GM12878 (cell line): ENCODE results near the gene FCER2. TPM values are rescaled to one million over a fixed set of nuclear protein-coding genes. Genes with fewer than 3 reads are reported as not detected.

Experiments used
- ATF7 ChIP-seq: fragments of 450-650 bp; IDR thresholded peaks from 2 replicates; pipeline ENCODE4 v1.6.1; 2016; ENCODE audit warnings: low read depth, mild to moderate bottlenecking
- BCLAF1 ChIP-seq: fragments of 450-650 bp; IDR thresholded peaks from 2 replicates; pipeline ENCODE4 v1.6.1; 2017; ENCODE audit warnings: antibody characterized with exemption, mild to moderate bottlenecking, moderate library complexity
- BMI1 ChIP-seq: fragments of 450-650 bp; IDR thresholded peaks from 2 replicates; pipeline ENCODE4 v1.6.1; 2016; ENCODE audit warnings: mild to moderate bottlenecking, moderate library complexity, borderline replicate concordance
- E2F8 ChIP-seq: fragments of 450-650 bp; IDR thresholded peaks from 2 replicates; pipeline ENCODE4 v1.6.1; 2018; ENCODE audit warnings: mild to moderate bottlenecking, low read depth, moderate library complexity; ENCODE audit not compliant: partially characterized antibody
- IKZF2 ChIP-seq, 2 experiments: fragments of 450-650 bp; IDR thresholded peaks; 2 replicates each; pipeline ENCODE4 v1.6.1; 2017; ENCODE audit warnings: mild to moderate bottlenecking in 2 of 2, moderate library complexity in 2 of 2
- IRF4 ChIP-seq: IDR thresholded peaks from 2 replicates; pipeline ENCODE4 v1.6.1; 2011; ENCODE audit warnings: low read depth, low read length
- MEF2A ChIP-seq: IDR thresholded peaks from 2 replicates; pipeline ENCODE4 v1.6.1; 2011; ENCODE audit warnings: low read depth, mild to moderate bottlenecking, low read length, moderate library complexity; ENCODE audit not compliant: insufficient read depth
- MTA2 ChIP-seq: fragments of 450-650 bp; IDR thresholded peaks from 2 replicates; pipeline ENCODE4 v1.6.1; 2016; ENCODE audit warnings: low read depth, mild to moderate bottlenecking, moderate library complexity
- NRF1 ChIP-seq: conservative IDR thresholded peaks from 2 replicates; pipeline ENCODE4 v1.6.1; 2011; ENCODE audit warnings: mild to moderate bottlenecking, low read depth, low read length, improper control_type of control experiment
- PBX3 ChIP-seq: IDR thresholded peaks from 2 replicates; pipeline ENCODE4 v1.6.1; 2011; ENCODE audit warnings: mild to moderate bottlenecking, low read depth, low read length, moderate library complexity; ENCODE audit not compliant: insufficient replicate concordance
- RUNX3 ChIP-seq: IDR thresholded peaks from 2 replicates; pipeline ENCODE4 v1.6.1; 2012; ENCODE audit warnings: low read length, inconsistent platforms
- SPI1 ChIP-seq: IDR thresholded peaks from 2 replicates; pipeline ENCODE4 v1.6.1; 2011; ENCODE audit warnings: low read depth, mild to moderate bottlenecking, low read length, moderate library complexity, borderline replicate concordance; ENCODE audit not compliant: insufficient read depth
- TCF3 ChIP-seq: IDR thresholded peaks from 2 replicates; pipeline ENCODE4 v1.6.1; 2012; ENCODE audit warnings: low read depth, mild to moderate bottlenecking, low read length, borderline replicate concordance; ENCODE audit not compliant: insufficient read depth
- USF2 ChIP-seq: IDR thresholded peaks from 2 replicates; pipeline ENCODE4 v1.6.1; 2011; ENCODE audit warnings: low read depth, low read length, improper control_type of control experiment, borderline replicate concordance
- YBX1 ChIP-seq: fragments of 450-650 bp; IDR thresholded peaks from 2 replicates; pipeline ENCODE4 v1.6.1; 2016; ENCODE audit warnings: antibody characterized with exemption
- ZBTB11 ChIP-seq: fragments of 450-650 bp; formaldehyde crosslinking; IDR thresholded peaks from 2 replicates; pipeline ENCODE4 v1.5.0; 2022; ENCODE audit warnings: mild to moderate bottlenecking, missing genetic modification characterization
- polyA plus RNA-seq, 11 experiments: library from polyadenylated mRNA; depleted of rRNA in 4 of 11; unstranded in 6 of 11; stranded (reverse) in 5 of 11; fragments of >200 nt; fragmentation: Nextera tagmentation in 4 of 11; fragmentation: Illumina TruSeq in 1 of 11; extraction: Ambion mirVana in 4 of 11; extraction: Trizol in 1 of 11; gene quantifications; 1 replicate in 1 of 11; 2 replicates in 10 of 11; pipeline versions ENCODE4 v1.2.1 to v1.2.3, GENCODE V29; 2011 to 2016; ENCODE audit warnings: inconsistent platforms in 2 of 11, missing spikeins in 2 of 11, low read depth in 1 of 11
- total RNA-seq, 4 experiments: library from RNA; depleted of rRNA in 3 of 4; stranded (reverse); fragments of >200 nt in 3 of 4; fragmentation: Illumina TruSeq in 1 of 4; extraction: Trizol in 1 of 4; gene quantifications; 2 replicates each; pipeline versions ENCODE4 v1.2.1 to v1.2.3, GENCODE V29; 2013 to 2021

Gene FCER2
- total and polyA plus RNA-seq, 10 of the 15 experiments (the other 5 are each of a cell fraction or from before 2014, with no cell fraction given), result 44.0 to 424 (median 241) TPM

- TF ChIP-seq MTA2, result peak; percentile 35; the same call in 1 of the 2 replicates
- TF ChIP-seq TCF3, result no peak
- TF ChIP-seq IKZF2 (IDR thresholded peaks at IDR 0.05), result peak; percentile 60 to 70; a peak in 3 of 4 replicates
- peak; percentile 66 for TF ChIP-seq ATF7
- no peak for TF ChIP-seq PBX3
- TF ChIP-seq NRF1, result no peak
- TF ChIP-seq ZBTB11 (CRISPR knock-in tag), result no peak
- TF ChIP-seq MEF2A, result peak; percentile 76; the same call in 1 of the 2 replicates
- no peak for TF ChIP-seq BMI1
- peak; percentile 95 for TF ChIP-seq IRF4
- TF ChIP-seq RUNX3, result peak; percentile 48; the same call in 1 of the 2 replicates
- no peak for TF ChIP-seq BCLAF1
- TF ChIP-seq E2F8, result no peak
- TF ChIP-seq USF2, result no peak
- no peak for TF ChIP-seq SPI1
- no peak for TF ChIP-seq YBX1
Observed at GRCh38 chr19:7652061-7652641, 49.8 kb downstream of the FCER2 start (continued).
